Neuronal stem cell (in vitro differentiated cells): ENCODE measurements around the gene C1orf21.

Experiments used
- DNase-seq: peaks from one replicate; pipeline ENCODE4 v3.0.0-alpha.2; 2013; ENCODE audit warnings: low spot score
- H2AFZ ChIP-seq: one replicate; pipeline ENCODE4 v1.6.1; 2013; ENCODE audit warnings: mild to moderate bottlenecking, low read length, inconsistent platforms
- H2AK5ac ChIP-seq: 2 replicates; pipeline ENCODE4 v1.6.1; 2013; ENCODE audit warnings: low read depth, mild to moderate bottlenecking, inconsistent platforms, low read length, moderate library complexity, mixed read lengths
- H2BK120ac ChIP-seq: 2 replicates; pipeline ENCODE4 v1.6.1; 2013; ENCODE audit warnings: low read depth, mild to moderate bottlenecking, inconsistent platforms, low read length, moderate library complexity, mixed read lengths
- H2BK12ac ChIP-seq: one replicate; pipeline ENCODE4 v1.6.1; 2013; ENCODE audit warnings: low read length, inconsistent platforms
- H2BK15ac ChIP-seq: 2 replicates; pipeline ENCODE4 v1.6.1; 2013; ENCODE audit warnings: mild to moderate bottlenecking, low read length, inconsistent platforms, mixed read lengths
- H2BK5ac ChIP-seq: one replicate; pipeline ENCODE4 v1.6.1; 2013; ENCODE audit warnings: inconsistent platforms, mild to moderate bottlenecking, low read length, moderate library complexity
- H3K14ac ChIP-seq: one replicate; pipeline ENCODE4 v1.6.1; 2013; ENCODE audit warnings: low read length, inconsistent platforms
- H3K18ac ChIP-seq: 2 replicates; pipeline ENCODE4 v1.6.1; 2013; ENCODE audit warnings: low read length, inconsistent platforms
- H3K23ac ChIP-seq: 2 replicates; pipeline ENCODE4 v1.6.1; 2013; ENCODE audit warnings: low read depth, mild to moderate bottlenecking, mixed read lengths, low read length, inconsistent platforms; ENCODE audit not compliant: poor library complexity
- H3K27ac ChIP-seq: replicated peaks from 3 replicates; pipeline ENCODE4 v1.5.1; 2013; ENCODE audit warnings: low read length, inconsistent platforms
- H3K27me3 ChIP-seq, 3 experiments: 2 replicates each; pipeline ENCODE4 v1.6.1; 2013; ENCODE audit warnings: low read length in 3 of 3, mild to moderate bottlenecking in 2 of 3, inconsistent platforms in 1 of 3, low read depth in 1 of 3, mixed read lengths in 1 of 3, moderate library complexity in 1 of 3; ENCODE audit not compliant: control insufficient read depth in 3 of 3, insufficient read depth in 3 of 3
- H3K36me3 ChIP-seq, 2 donors: replicated peaks in 1 of 2; 2 replicates each; pipeline ENCODE4 v1.6.1; 2013; ENCODE audit warnings: low read length in 2 of 2; ENCODE audit not compliant: control insufficient read depth in 2 of 2, insufficient read depth in 2 of 2
- H3K4ac ChIP-seq: 2 replicates; pipeline ENCODE4 v1.6.1; 2013; ENCODE audit warnings: inconsistent platforms, mild to moderate bottlenecking, low read length, moderate library complexity
- H3K4me1 ChIP-seq, 2 donors: 1 replicate in 1 of 2; 2 replicates in 1 of 2; pipeline ENCODE4 v1.6.1; 2013; ENCODE audit warnings: low read length in 2 of 2, low read depth in 1 of 2; ENCODE audit not compliant: control insufficient read depth in 2 of 2, insufficient read depth in 1 of 2
- H3K4me2 ChIP-seq: one replicate; pipeline ENCODE4 v1.6.1; 2013; ENCODE audit warnings: mild to moderate bottlenecking, low read length, inconsistent platforms; ENCODE audit not compliant: insufficient read depth, poor library complexity, severe bottlenecking
- H3K4me3 ChIP-seq, 2 donors: 2 replicates each; pipeline ENCODE4 v1.5.1; 2013; ENCODE audit warnings: low read length in 2 of 2, mild to moderate bottlenecking in 2 of 2, inconsistent platforms in 1 of 2, moderate library complexity in 1 of 2
- H3K79me1 ChIP-seq: one replicate; pipeline ENCODE4 v1.6.1; 2013; ENCODE audit warnings: low read depth, mild to moderate bottlenecking, inconsistent platforms, low read length, moderate library complexity
- H3K9ac ChIP-seq: one replicate; pipeline ENCODE4 v1.6.1; 2013; ENCODE audit warnings: mild to moderate bottlenecking, low read depth, low read length, inconsistent platforms; ENCODE audit not compliant: poor library complexity
- H3K9me3 ChIP-seq, 2 donors: replicated peaks in 1 of 2; 2 replicates each; pipeline versions ENCODE3 to v1.6.1; 2013; ENCODE audit warnings: low read length in 2 of 2, mild to moderate bottlenecking in 2 of 2, inconsistent platforms in 1 of 2, low read depth in 1 of 2, mixed read lengths in 1 of 2, moderate library complexity in 1 of 2; ENCODE audit not compliant: control insufficient read depth in 2 of 2, insufficient read depth in 1 of 2
- H4K8ac ChIP-seq: one replicate; pipeline ENCODE4 v1.6.1; 2013; ENCODE audit warnings: low read depth, mild to moderate bottlenecking, inconsistent platforms, low read length, moderate library complexity
- H4K91ac ChIP-seq: one replicate; pipeline ENCODE4 v1.6.1; 2013; ENCODE audit warnings: low read length, low read depth, mild to moderate bottlenecking, inconsistent platforms; ENCODE audit not compliant: poor library complexity
- WGBS, 2 donors: extraction: QIAGEN DNeasy Blood & Tissue Kit; methylation state at CpG; one replicate each; pipeline ENCODE4 v1.1.7; 2013; ENCODE audit warnings: missing lambda C conversion rate in 2 of 2, mixed read lengths in 1 of 2; ENCODE audit not compliant: insufficient read length in 2 of 2, insufficient replicate concordance in 1 of 2; ENCODE audit errors: extremely low coverage in 2 of 2; 5-methylcytosine and 5-hydroxymethylcytosine counted together

Gene C1orf21

GRCh38 chr1:184392067-184392466 lies 5.2 kb downstream of the C1orf21 start:
- H2BK5ac ChIP-seq: no peak overlapping the region
- no peak overlapping the region for H3K9ac ChIP-seq
- DNase-seq: no peak
- H3K4me2 ChIP-seq: no peak overlapping the region
- no peaks in the 10 kb centered on the region for H3K27me3 ChIP-seq
- H2BK12ac ChIP-seq: no peak overlapping the region
- H2BK120ac ChIP-seq: no peak overlapping the region
- no peak overlapping the region for H2AK5ac ChIP-seq
- no peak overlapping the region for H3K4me3 ChIP-seq
- no peak overlapping the region for H3K18ac ChIP-seq
- H4K91ac ChIP-seq: no peak overlapping the region
- no peaks in the 10 kb centered on the region for H3K9me3 ChIP-seq
- H2AFZ ChIP-seq: no peak overlapping the region
- no CpG with 5 or more reads among the region's 6 CpGs for WGBS, 2 donors
- no peak overlapping the region for H2BK15ac ChIP-seq
- H3K36me3 ChIP-seq: no peaks in the 10 kb centered on the region
- H3K23ac ChIP-seq: no peak overlapping the region
- H3K27ac ChIP-seq: no peak overlapping the region
- H3K4me1 ChIP-seq: peaks cover 2 to 24% of the 10 kb centered on the region in 2 donors
- H3K4ac ChIP-seq: no peak overlapping the region
- no peak overlapping the region for H4K8ac ChIP-seq
- no peak overlapping the region for H3K14ac ChIP-seq
- peaks cover 3% of the 10 kb centered on the region for H3K79me1 ChIP-seq

GRCh38 chr1:184392779-184393522 lies 6.1 kb downstream of the C1orf21 start:
- H2AK5ac ChIP-seq: no peak overlapping the region
- H3K4me3 ChIP-seq: no peak overlapping the region
- H2BK5ac ChIP-seq: no peak overlapping the region
- no peak overlapping the region for H3K18ac ChIP-seq
- no peak overlapping the region for H3K4me2 ChIP-seq
- H3K9me3 ChIP-seq: no peaks in the 10 kb centered on the region
- H2BK12ac ChIP-seq: no peak overlapping the region
- H3K23ac ChIP-seq: no peak overlapping the region
- H3K4ac ChIP-seq: no peak overlapping the region
- H3K36me3 ChIP-seq: no peaks in the 10 kb centered on the region
- no peak overlapping the region for H3K14ac ChIP-seq
- H3K4me1 ChIP-seq: peaks cover 2 to 25% of the 10 kb centered on the region in 2 donors
- H3K79me1 ChIP-seq: no peaks in the 10 kb centered on the region
- WGBS, 2 donors: no CpG with 5 or more reads among the region's 5 CpGs
- no peak overlapping the region for H2BK120ac ChIP-seq
- H3K9ac ChIP-seq: no peak overlapping the region
- no peak overlapping the region for H2AFZ ChIP-seq
- no peak overlapping the region for H3K27ac ChIP-seq
- H2BK15ac ChIP-seq: no peak overlapping the region
- H4K8ac ChIP-seq: no peak overlapping the region
- H4K91ac ChIP-seq: no peak overlapping the region
- no peaks in the 10 kb centered on the region for H3K27me3 ChIP-seq
- no peak for DNase-seq

- Histone ChIP-seq H3K9me3 (no peaks in the 10 kb centered on the region), H3K4ac (no peak overlapping the region), H4K91ac (no peak overlapping the region), H3K27ac (no peak overlapping the region), H3K4me2 (no peak overlapping the region), H2AK5ac (no peak overlapping the region), H2BK12ac (no peak overlapping the region), H3K23ac (no peak overlapping the region), H3K9ac (no peak overlapping the region), H2BK15ac (no peak overlapping the region), H3K14ac (no peak overlapping the region), H3K27me3 (no peaks in the 10 kb centered on the region), H2BK120ac (no peak overlapping the region), H3K4me3 (no peak overlapping the region), H3K36me3 (no peaks in the 10 kb centered on the region), H3K18ac (no peak overlapping the region), H3K4me1 (peaks cover 0 to 23% of the 10 kb centered on the region in 2 donors), H4K8ac (no peak overlapping the region), H2BK5ac (no peak overlapping the region), H3K79me1 (no peaks in the 10 kb centered on the region), H2AFZ (no peak overlapping the region)
- no peak for DNase-seq
These were observed 7.1 kb downstream of the C1orf21 start for GRCh38 chr1:184393962-184394361.

- H3K4me2 ChIP-seq: no peak overlapping the region
- no CpG with 5 or more reads among the region's 2 CpGs for WGBS, 2 donors
- no peak overlapping the region for H3K27ac ChIP-seq
- no peak for DNase-seq
- no peak overlapping the region for H2BK15ac ChIP-seq
- no peak overlapping the region for H3K14ac ChIP-seq
- H2BK12ac ChIP-seq: no peak overlapping the region
- H4K8ac ChIP-seq: no peak overlapping the region
- no peak overlapping the region for H2AFZ ChIP-seq
- H3K4me1 ChIP-seq: peaks cover 0 to 15% of the 10 kb centered on the region in 2 donors
- H2BK5ac ChIP-seq: no peak overlapping the region
- no peak overlapping the region for H2AK5ac ChIP-seq
- no peak overlapping the region for H3K4me3 ChIP-seq
- no peak overlapping the region for H3K23ac ChIP-seq
- H3K27me3 ChIP-seq: no peaks in the 10 kb centered on the region
- H3K18ac ChIP-seq: no peak overlapping the region
- H3K4ac ChIP-seq: no peak overlapping the region
- no peaks in the 10 kb centered on the region for H3K9me3 ChIP-seq
- H3K79me1 ChIP-seq: peaks cover 2% of the 10 kb centered on the region
- no peak overlapping the region for H4K91ac ChIP-seq
- H3K36me3 ChIP-seq: no peaks in the 10 kb centered on the region
- no peak overlapping the region for H3K9ac ChIP-seq
- no peak overlapping the region for H2BK120ac ChIP-seq
These were observed 8.5 kb downstream of the C1orf21 start for GRCh38 chr1:184395370-184395769.
